H9 (cell line): ENCODE results near the gene NUDT22. TPM values are rescaled to one million over a fixed set of nuclear protein-coding genes. Genes with fewer than 3 reads are reported as not detected.

Source experiments
- DNase-seq: peaks from one replicate; pipeline ENCODE4 v3.0.0-alpha.2; 2017
- H2AFZ ChIP-seq: one replicate; pipeline ENCODE4 v1.6.1; 2013; ENCODE audit warnings: mild to moderate bottlenecking, low read length, control low read depth, moderate library complexity
- H2AK5ac ChIP-seq: 2 replicates; pipeline ENCODE4 v1.6.1; 2013; ENCODE audit warnings: low read length, control low read depth, mixed read lengths; ENCODE audit not compliant: insufficient read length
- H2BK120ac ChIP-seq: one replicate; pipeline ENCODE4 v1.6.1; 2013; ENCODE audit warnings: low read depth, mild to moderate bottlenecking, low read length, control low read depth, inconsistent platforms; ENCODE audit not compliant: poor library complexity, severe bottlenecking
- H2BK12ac ChIP-seq: 2 replicates; pipeline ENCODE4 v1.6.1; 2013; ENCODE audit warnings: low read length, control low read depth, mixed read lengths, low read depth; ENCODE audit not compliant: insufficient read length
- H2BK15ac ChIP-seq: 2 replicates; pipeline ENCODE4 v1.6.1; 2013; ENCODE audit warnings: low read depth, low read length, control low read depth
- H2BK20ac ChIP-seq: one replicate; pipeline ENCODE4 v1.6.1; 2013; ENCODE audit warnings: low read depth, mild to moderate bottlenecking, low read length, control low read depth, inconsistent platforms; ENCODE audit not compliant: poor library complexity, severe bottlenecking
- H2BK5ac ChIP-seq: 2 replicates; pipeline ENCODE4 v1.6.1; 2013; ENCODE audit warnings: low read length, control low read depth, mixed read lengths; ENCODE audit not compliant: insufficient read length
- H3K14ac ChIP-seq: 2 replicates; pipeline ENCODE4 v1.6.1; 2013; ENCODE audit warnings: low read length, control low read depth; ENCODE audit not compliant: insufficient read depth
- H3K18ac ChIP-seq: 2 replicates; pipeline ENCODE4 v1.6.1; 2013; ENCODE audit warnings: low read depth, mild to moderate bottlenecking, mixed read lengths, low read length, control low read depth; ENCODE audit not compliant: insufficient read length
- H3K23ac ChIP-seq: 2 replicates; pipeline ENCODE4 v1.6.1; 2013; ENCODE audit warnings: low read length, control low read depth, mixed read lengths, low read depth; ENCODE audit not compliant: insufficient read length
- H3K23me2 ChIP-seq: 2 replicates; pipeline ENCODE4 v1.6.1; 2013; ENCODE audit warnings: low read depth, mild to moderate bottlenecking, mixed read lengths, low read length, control low read depth; ENCODE audit not compliant: insufficient read length, poor library complexity, severe bottlenecking
- H3K27ac ChIP-seq: 2 replicates; pipeline ENCODE4 v1.5.1; 2013; ENCODE audit warnings: low read length, control low read depth, mixed read lengths, low read depth; ENCODE audit not compliant: insufficient read length
- H3K27me3 ChIP-seq: 2 replicates; pipeline ENCODE4 v1.6.1; 2013; ENCODE audit warnings: low read length, control low read depth, inconsistent platforms; ENCODE audit not compliant: insufficient read depth
- H3K4ac ChIP-seq: 2 replicates; pipeline ENCODE4 v1.6.1; 2013; ENCODE audit warnings: low read depth, mild to moderate bottlenecking, control low read depth, inconsistent platforms, low read length, moderate library complexity
- H3K4me1 ChIP-seq: 2 replicates; pipeline ENCODE4 v1.6.1; 2013; ENCODE audit warnings: low read length, control low read depth, inconsistent platforms; ENCODE audit not compliant: insufficient read depth
- H3K4me2 ChIP-seq: 2 replicates; pipeline ENCODE4 v1.6.1; 2013; ENCODE audit warnings: low read length, control low read depth, mixed read lengths; ENCODE audit not compliant: insufficient read length, insufficient read depth
- H3K56ac ChIP-seq: 2 replicates; pipeline ENCODE4 v1.6.1; 2013; ENCODE audit warnings: low read depth, mild to moderate bottlenecking, mixed read lengths, low read length, control low read depth; ENCODE audit not compliant: insufficient read length
- H3K79me1 ChIP-seq: 2 replicates; pipeline ENCODE4 v1.6.1; 2013; ENCODE audit warnings: low read depth, mild to moderate bottlenecking, moderate library complexity, low read length, control low read depth, inconsistent platforms; ENCODE audit not compliant: insufficient read depth, poor library complexity, severe bottlenecking
- H3K79me2 ChIP-seq: 2 replicates; pipeline ENCODE4 v1.6.1; 2013; ENCODE audit warnings: low read length, control low read depth, inconsistent platforms; ENCODE audit not compliant: insufficient read depth
- H3K9ac ChIP-seq: 2 replicates; pipeline ENCODE4 v1.6.1; 2013; ENCODE audit warnings: low read length, control low read depth, mixed read lengths; ENCODE audit not compliant: insufficient read length; ENCODE audit errors: extremely low read depth
- H3K9me3 ChIP-seq: one replicate; pipeline ENCODE4 v1.6.1; 2013; ENCODE audit warnings: low read depth, low read length, inconsistent platforms; ENCODE audit not compliant: control insufficient read depth
- H3T11ph ChIP-seq: one replicate; pipeline ENCODE4 v1.6.1; 2013; ENCODE audit warnings: mild to moderate bottlenecking, low read length, control low read depth, inconsistent platforms
- H4K20me1 ChIP-seq: one replicate; pipeline ENCODE4 v1.6.1; 2013; ENCODE audit not compliant: control insufficient read depth, insufficient read length, insufficient read depth
- H4K5ac ChIP-seq: 2 replicates; pipeline ENCODE4 v1.6.1; 2013; ENCODE audit warnings: low read depth, mild to moderate bottlenecking, mixed read lengths, low read length, control low read depth; ENCODE audit not compliant: insufficient read length
- H4K8ac ChIP-seq: replicated peaks from 2 replicates; pipeline ENCODE4 v1.6.1; 2013; ENCODE audit warnings: low read length, control low read depth, mixed read lengths, low read depth; ENCODE audit not compliant: insufficient read length
- H4K91ac ChIP-seq: 2 replicates; pipeline ENCODE4 v1.6.1; 2013; ENCODE audit warnings: low read depth, mild to moderate bottlenecking, moderate library complexity, mixed read lengths, low read length, control low read depth; ENCODE audit not compliant: insufficient read length
- H3K27ac Mint-ChIP-seq, 3 experiments: 2 replicates in 2 of 3; 3 replicates in 1 of 3; pipeline ENCODE4 v1.8.0; 2020 to 2021; ENCODE audit warnings: mixed read lengths in 3 of 3, mild to moderate bottlenecking in 1 of 3, moderate library complexity in 1 of 3
- H3K27me3 Mint-ChIP-seq: 2 replicates; pipeline ENCODE4 v1.8.0; 2021; ENCODE audit warnings: low read depth, mild to moderate bottlenecking, moderate library complexity, mixed read lengths
- H3K36me3 Mint-ChIP-seq, 3 experiments: 2 replicates in 2 of 3; 3 replicates in 1 of 3; pipeline ENCODE4 v1.8.0; 2020 to 2021; ENCODE audit warnings: low read depth in 3 of 3, mixed read lengths in 3 of 3; ENCODE audit not compliant: insufficient read depth in 1 of 3
- H3K4me1 Mint-ChIP-seq, 2 experiments: 2 replicates each; pipeline ENCODE4 v1.8.0; 2020; ENCODE audit warnings: mixed read lengths in 2 of 2
- H3K4me3 Mint-ChIP-seq, 2 experiments: 2 replicates in 1 of 2; 3 replicates in 1 of 2; pipeline ENCODE4 v1.8.0; 2020 to 2021; ENCODE audit warnings: mild to moderate bottlenecking in 2 of 2, mixed read lengths in 2 of 2, moderate library complexity in 1 of 2
- H3K9me3 Mint-ChIP-seq, 2 experiments: 2 replicates in 1 of 2; 3 replicates in 1 of 2; pipeline ENCODE4 v1.8.0; 2020; ENCODE audit warnings: mild to moderate bottlenecking in 2 of 2, mixed read lengths in 2 of 2, moderate library complexity in 1 of 2
- CTCF ChIP-seq: fragments of 200-600 bp; sonication (generic); conservative IDR thresholded peaks from 3 replicates; pipeline ENCODE4 v1.8.0; 2021; ENCODE audit warnings: antibody characterized with exemption, mild to moderate bottlenecking
- WGBS: extraction: QIAGEN DNeasy Blood & Tissue Kit; methylation state at CpG from one replicate; pipeline ENCODE4 v1.1.7; 2013; ENCODE audit warnings: missing lambda C conversion rate, low lambda C conversion rate, mixed read lengths; ENCODE audit not compliant: insufficient read length; ENCODE audit errors: extremely low coverage; 5-methylcytosine and 5-hydroxymethylcytosine counted together
- total RNA-seq: library from RNA; stranded (reverse); gene quantifications from 2 replicates; pipeline ENCODE4 v1.2.1, GENCODE V29; 2021

Gene NUDT22
- total RNA-seq, 1 experiment from 2014 or later, result 39.6 TPM

- WGBS, result no CpG with 5 or more reads among the region's 17 CpGs
- peaks cover 2% of the 10 kb centered on the region for H4K20me1 ChIP-seq
- no peak overlapping the region for H3K4me3 Mint-ChIP-seq
Measured at GRCh38 chr11:64276653-64277431, 50.8 kb downstream of the NUDT22 start.

More at GRCh38 chr11:64276653-64277431, 50.8 kb downstream of the NUDT22 start:
- peaks cover under 1% of the 10 kb centered on the region for H3K23me2 ChIP-seq
- H4K91ac ChIP-seq, result no peak overlapping the region
- H4K8ac ChIP-seq, result no peak overlapping the region
- no peaks in the 10 kb centered on the region for H3K79me1 ChIP-seq
- H3K27ac Mint-ChIP-seq, result no peak overlapping the region
- no peak overlapping the region for H3K4me2 ChIP-seq
- no peak overlapping the region for H2BK5ac ChIP-seq
- no peaks in the 10 kb centered on the region for H3K9me3 ChIP-seq
- H3K4ac ChIP-seq, result no peak overlapping the region
- H3K36me3 Mint-ChIP-seq, result peaks cover 0 to 16% (median 15%) of the 10 kb centered on the region in 3 experiments; a peak in 5 of 7 replicates
- no peaks in the 10 kb centered on the region for H3K27me3 ChIP-seq
- TF ChIP-seq CTCF, result no peak
- no peak overlapping the region for H2AFZ ChIP-seq
- no peak overlapping the region for H3K9ac ChIP-seq
- H3K27ac ChIP-seq, result no peak overlapping the region
- no peak overlapping the region for H2AK5ac ChIP-seq
- no peak overlapping the region for H3K14ac ChIP-seq
- no peak overlapping the region for H3T11ph ChIP-seq
- no peak overlapping the region for H3K56ac ChIP-seq
- H4K5ac ChIP-seq, result no peak overlapping the region
- H2BK120ac ChIP-seq, result no peak overlapping the region
- no peaks in the 10 kb centered on the region; the same call in none of the 2 replicates for H3K27me3 Mint-ChIP-seq
- H3K79me2 ChIP-seq, result no peaks in the 10 kb centered on the region
- no peak overlapping the region for H2BK12ac ChIP-seq
- no peak overlapping the region for H2BK15ac ChIP-seq
- no peak overlapping the region for H3K18ac ChIP-seq
- peaks cover 10 to 15% of the 10 kb centered on the region in 2 experiments for H3K4me1 Mint-ChIP-seq
- H2BK20ac ChIP-seq, result no peak overlapping the region
- H3K9me3 Mint-ChIP-seq, result no peaks in the 10 kb centered on the region
- no peak overlapping the region for H3K23ac ChIP-seq
- no peaks in the 10 kb centered on the region for H3K4me1 ChIP-seq
- DNase-seq, result no peak
